ENCODE results near the gene SMIM41.

SMIM41 gene

DNA sequence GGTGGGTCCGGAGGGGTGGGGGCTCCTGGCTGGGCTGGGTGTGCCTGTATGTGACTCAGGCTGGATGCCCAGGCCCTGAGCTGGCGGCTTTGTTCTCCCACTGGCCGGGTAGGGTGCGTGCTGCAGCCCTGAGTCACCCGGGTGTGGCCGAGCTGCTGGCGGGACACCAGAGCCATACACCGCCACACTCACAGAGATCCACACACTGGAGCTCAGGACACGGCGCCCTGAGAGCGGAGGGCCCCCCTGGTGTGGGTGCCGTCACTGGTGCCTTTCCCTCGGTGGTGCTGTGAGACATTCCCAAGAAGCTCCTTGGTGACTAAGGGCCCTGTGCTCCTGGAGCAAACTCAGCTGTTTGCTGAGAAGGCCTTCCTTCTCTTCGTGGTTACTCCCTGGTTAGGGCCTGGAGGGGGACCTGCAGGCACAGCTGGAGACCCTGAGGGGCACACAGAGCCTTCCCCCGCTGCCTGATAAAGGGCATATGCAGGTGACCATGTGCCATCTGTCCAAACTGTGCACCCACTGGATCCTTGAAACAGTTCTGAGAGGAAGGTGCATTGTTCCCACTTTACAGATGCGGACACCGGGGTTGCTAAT, 68.0 kb downstream of the SMIM41 start:
- no peak for DNase-seq (ENCODE audit: low spot score)

GRCh38 chr12:52147964-52148463, 68.5 kb downstream of the SMIM41 start:
- DNase-seq (ENCODE audit: low spot score): no peak

GRCh38 chr12:52148464-52149181, 69.1 kb downstream of the SMIM41 start:
- DNase-seq (ENCODE audit: low spot score): no peak

DNA sequence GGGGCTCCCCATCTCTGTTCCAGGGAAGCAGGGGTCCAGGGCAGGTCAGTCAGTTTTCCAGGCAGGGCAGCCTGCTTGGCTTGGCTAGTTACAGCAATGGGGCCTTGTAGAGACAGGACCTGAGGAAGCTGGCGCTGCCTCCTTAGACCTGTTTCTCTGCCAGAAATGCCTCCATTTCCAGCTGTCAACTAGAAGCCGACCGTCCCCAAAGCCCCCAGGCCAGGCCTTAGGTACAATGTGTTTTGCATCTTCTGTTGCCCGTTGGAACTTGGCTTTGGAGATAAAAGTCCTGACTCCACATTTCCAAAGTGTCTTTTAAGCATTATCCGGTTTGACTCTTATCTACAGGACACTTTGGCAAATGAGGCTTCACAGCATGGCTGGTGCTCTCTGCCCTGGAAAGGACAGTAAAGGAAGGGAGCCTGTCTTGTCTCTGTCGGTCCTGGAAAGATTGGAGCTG, 69.7 kb downstream of the SMIM41 start:
- no peak for DNase-seq (ENCODE audit: low spot score)

DNA sequence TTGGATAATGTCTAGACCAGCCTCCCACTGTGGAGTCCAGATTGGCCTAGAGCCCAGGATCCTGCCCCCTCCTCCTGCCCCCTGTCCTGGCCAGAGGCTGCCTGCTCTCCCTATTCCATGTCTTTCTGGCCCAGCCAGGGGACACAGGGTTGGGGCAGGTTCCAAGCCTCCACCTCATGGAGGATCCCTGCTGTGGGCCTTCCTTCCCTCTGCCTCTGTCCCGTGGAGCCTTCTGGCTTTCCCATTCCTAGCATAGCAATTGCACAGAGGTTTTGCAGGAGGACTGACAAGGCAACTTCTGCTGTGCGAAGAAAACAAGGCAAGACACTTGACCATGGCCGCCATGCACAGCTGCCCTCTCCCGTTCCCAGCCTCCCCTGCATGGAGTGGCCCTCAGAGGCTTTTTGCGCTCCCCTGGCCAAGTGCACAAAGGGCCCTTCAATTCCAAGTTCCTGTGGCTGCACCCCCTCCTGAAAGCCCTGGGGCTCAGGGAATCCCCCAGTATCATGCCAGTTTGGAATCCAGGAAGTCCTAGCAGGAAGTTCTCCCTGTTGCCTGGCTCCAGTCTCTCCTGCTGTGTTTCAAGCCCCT, 70.2 kb downstream of the SMIM41 start:
- no peak for DNase-seq (ENCODE audit: low spot score)

GRCh38 chr12:52151153-52151836, 71.8 kb downstream of the SMIM41 start:
- DNase-seq (ENCODE audit: low spot score): no peak

DNA sequence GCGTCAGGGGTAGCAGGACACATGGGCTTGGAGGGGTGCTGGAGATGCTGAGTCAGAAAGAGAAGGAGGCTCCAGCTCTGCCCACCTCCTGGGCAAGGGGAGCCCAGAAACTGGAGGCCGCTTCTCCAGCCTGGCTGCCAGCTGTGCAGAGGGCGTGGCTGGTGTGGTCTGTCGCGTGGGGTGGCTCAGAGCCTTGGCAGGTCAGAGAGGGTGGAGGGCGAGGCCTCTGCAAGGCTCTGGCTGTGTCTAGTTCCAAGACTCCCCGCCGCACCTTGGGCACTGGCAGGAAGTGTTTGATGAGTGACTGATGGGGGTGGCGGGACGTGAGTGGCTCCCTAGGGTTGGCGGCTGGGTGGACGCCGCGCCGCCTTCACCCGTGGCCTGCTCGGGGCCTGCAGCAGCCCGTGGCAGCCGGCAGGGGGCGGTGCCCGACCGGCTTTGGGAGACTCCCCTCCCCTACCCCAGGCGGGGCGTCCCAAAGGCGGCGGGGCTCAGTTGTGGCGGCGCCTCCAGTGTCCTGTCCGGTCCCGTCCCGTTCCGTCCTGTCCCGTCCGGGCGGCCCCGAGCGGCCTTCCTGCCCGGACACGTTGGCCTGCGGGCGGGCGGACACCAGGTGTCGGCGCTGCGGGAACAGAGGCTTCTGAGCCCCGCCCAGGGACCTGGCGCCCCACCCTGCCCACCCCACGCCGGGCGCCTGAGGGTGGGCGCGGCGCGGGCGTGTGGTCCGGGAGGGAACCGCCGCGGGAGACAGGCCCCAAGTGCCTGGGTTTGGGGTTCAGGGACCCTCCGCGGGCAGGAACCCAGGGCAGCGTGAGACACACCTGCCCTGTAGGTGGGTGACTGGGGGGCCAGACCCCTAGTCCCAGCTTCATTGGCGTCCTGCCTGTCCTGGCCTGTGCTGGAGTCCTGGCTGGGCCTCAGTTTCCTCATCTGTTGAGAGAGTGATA, 72.6 kb downstream of the SMIM41 start:
- no peak for DNase-seq (ENCODE audit: low spot score)

DNA sequence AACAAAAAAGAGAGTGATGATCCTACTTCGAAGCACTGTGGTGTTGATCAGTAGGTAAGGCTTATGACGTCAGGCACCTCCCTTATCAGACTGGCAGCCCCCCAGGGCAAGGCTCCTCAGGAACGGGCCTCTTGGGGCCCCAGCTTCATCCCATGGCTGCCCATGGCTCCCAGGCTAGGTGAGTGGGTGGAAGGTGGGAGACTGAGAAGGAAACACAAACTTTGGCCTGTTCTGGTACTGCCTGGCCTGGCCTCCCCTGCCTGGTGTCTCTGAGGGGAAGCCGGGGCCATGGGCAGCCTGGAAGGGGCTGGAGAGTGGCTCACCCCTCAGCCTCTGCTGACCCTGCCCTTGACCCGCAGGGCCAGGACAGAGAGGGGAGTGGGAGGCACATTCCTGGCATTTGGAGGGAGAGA, 73.4 kb downstream of the SMIM41 start:
- DNase-seq (ENCODE audit: low spot score): no peak

GRCh38 chr12:52155048-52155868, 75.8 kb downstream of the SMIM41 start:
- DNase-seq (ENCODE audit: low spot score): no peak

DNA sequence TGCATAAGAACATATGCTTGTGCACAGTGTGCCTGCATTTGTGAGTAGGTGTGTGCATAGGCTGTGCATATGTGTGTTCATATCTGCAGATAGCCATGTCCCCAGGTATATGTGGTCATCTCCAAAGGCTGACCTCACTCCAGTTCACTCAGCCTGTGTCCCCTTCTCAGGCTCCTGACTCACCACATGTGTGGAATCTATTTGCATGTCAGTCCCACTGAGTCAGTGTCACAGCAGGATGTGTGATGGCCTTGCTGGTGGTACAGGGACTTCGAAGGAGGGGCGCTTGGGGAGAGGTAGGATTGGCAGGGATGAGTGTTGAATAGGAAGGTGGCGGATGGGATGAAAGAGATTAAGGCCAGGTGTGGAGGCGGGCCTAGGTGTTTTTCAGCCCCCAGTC, 76.8 kb downstream of the SMIM41 start:
- no peak for DNase-seq (ENCODE audit: low spot score)

DNA sequence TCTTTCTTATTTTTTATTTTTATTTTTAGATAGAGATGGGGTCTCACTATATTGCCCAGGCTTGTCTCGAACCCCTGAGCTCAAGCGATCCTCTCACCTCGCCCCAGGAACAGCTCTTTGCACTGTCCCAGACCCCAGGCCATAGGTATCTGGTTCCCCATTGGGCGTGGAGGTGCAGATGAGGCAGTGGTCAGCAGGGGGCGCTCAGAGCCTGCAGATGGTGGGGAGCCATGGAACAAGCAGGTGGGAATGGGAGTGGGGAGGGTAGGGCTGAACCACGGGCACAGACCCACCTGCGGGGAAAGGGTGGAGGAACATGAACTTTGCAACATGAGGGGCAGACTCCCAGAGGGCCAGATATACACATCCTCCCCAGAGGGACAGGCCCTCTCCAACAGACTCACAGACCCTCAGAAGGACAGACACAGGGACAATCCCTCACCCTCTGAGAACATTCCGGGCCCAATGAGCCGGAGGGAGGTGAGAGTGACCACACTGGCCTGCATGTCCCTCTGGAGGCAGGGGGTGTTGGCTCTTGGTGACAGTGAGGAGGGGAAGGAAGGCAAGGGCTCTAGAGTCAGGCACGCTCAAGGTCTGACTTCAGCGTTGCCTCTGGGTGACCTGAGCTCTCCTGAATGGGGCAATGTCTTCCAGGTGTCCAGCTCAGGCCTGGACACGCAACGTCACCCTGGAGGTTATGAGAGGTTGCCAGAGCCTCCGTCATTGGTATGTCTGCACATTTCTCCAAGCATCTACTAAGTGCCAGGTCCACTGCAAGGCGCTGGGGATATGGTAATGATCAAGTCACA, 77.5 kb downstream of the SMIM41 start:
- DNase-seq (ENCODE audit: low spot score): peak; percentile 70

- DNase-seq (ENCODE audit: low spot score): no peak
These were observed 78.2 kb downstream of the SMIM41 start for GRCh38 chr12:52157566-52158150.
